K562 (cell line): ENCODE measurements around the gene CPN2.

Experiments used
- MAX ChIP-seq: sonication (generic); formaldehyde crosslinking; IDR thresholded peaks from 2 replicates; pipeline ENCODE4 v1.9.0; 2022; ENCODE audit warnings: mild to moderate bottlenecking, missing genetic modification reagents
- PTBP1 ChIP-seq: fragments of 200-400 bp; formaldehyde crosslinking; IDR thresholded peaks from 2 replicates; pipeline ENCODE4 v1.6.1; 2017; ENCODE audit warnings: low read depth, low read length

- TF ChIP-seq PTBP1 (no peak), MAX (CRISPR knock-in tag) (no peak)
Observed at GRCh38 chr3:194392576-194392975, 41.4 kb upstream of the CPN2 start.
